Neural cell (in vitro differentiated cells): Measurements from ENCODE around the gene SUCO. TPM values are rescaled to one million over a fixed set of nuclear protein-coding genes. Genes with fewer than 3 reads are reported as not detected.

Experiments
- H2AFZ ChIP-seq: fragments of 200-600, 300-800 bp; sonication (generic), shearing (Covaris generic); 2 replicates; pipeline ENCODE4 v1.6.0; 2014; ENCODE audit warnings: low read depth, mild to moderate bottlenecking, antibody characterized with exemption, low read length, moderate library complexity
- H3F3A ChIP-seq: fragments of 200-600 bp; shearing (Covaris generic); 2 replicates; pipeline ENCODE4 v1.6.1; 2016; ENCODE audit warnings: mild to moderate bottlenecking, moderate library complexity, mixed read lengths, antibody characterized with exemption, low read length; ENCODE audit not compliant: insufficient read depth, poor library complexity, severe bottlenecking
- H3K27ac ChIP-seq: fragments of 200-600, 300-800 bp; sonication (generic), shearing (Covaris generic); 2 replicates; pipeline ENCODE4 v1.5.1; 2014; ENCODE audit warnings: mild to moderate bottlenecking, low read length, moderate library complexity
- H3K27me3 ChIP-seq: fragments of 300-800, 200-600 bp; sonication (generic), shearing (Covaris generic); 2 replicates; pipeline ENCODE4 v1.6.0; 2014; ENCODE audit warnings: mild to moderate bottlenecking, low read depth, low read length, moderate library complexity; ENCODE audit not compliant: insufficient read depth
- H3K36me3 ChIP-seq: fragments of 300-800, 200-600 bp; sonication (generic), shearing (Covaris generic); 2 replicates; pipeline ENCODE4 v1.5.1; 2014; ENCODE audit warnings: mild to moderate bottlenecking, antibody characterized with exemption, low read length, moderate library complexity; ENCODE audit not compliant: insufficient read depth
- H3K4me2 ChIP-seq: fragments of 300-800, 200-600 bp; sonication (generic), shearing (Covaris generic); 2 replicates; pipeline ENCODE4 v1.6.0; 2014; ENCODE audit warnings: mild to moderate bottlenecking, low read length
- H3K4me3 ChIP-seq: fragments of 300-800, 200-600 bp; sonication (generic), shearing (Covaris generic); 2 replicates; pipeline ENCODE4 v1.5.1; 2014; ENCODE audit warnings: mild to moderate bottlenecking, low read length, moderate library complexity
- H3K79me2 ChIP-seq: fragments of 200-600 bp; shearing (Covaris generic); replicated peaks from 2 replicates; pipeline ENCODE4 v1.6.0; 2014; ENCODE audit warnings: mild to moderate bottlenecking, low read length, moderate library complexity; ENCODE audit not compliant: insufficient read depth
- H3K9ac ChIP-seq: fragments of 300-800, 200-600 bp; sonication (generic), shearing (Covaris generic); 2 replicates; pipeline ENCODE4 v1.6.1; 2016; ENCODE audit warnings: mild to moderate bottlenecking, low read length, mixed read lengths
- H3K9me2 ChIP-seq: fragments of 200-600 bp; shearing (Covaris generic); 2 replicates; pipeline ENCODE4 v1.6.1; 2016; ENCODE audit warnings: mild to moderate bottlenecking, low read length, mixed read lengths; ENCODE audit not compliant: insufficient read depth
- H3K9me3 ChIP-seq: fragments of 200-600, 300-800 bp; sonication (generic), shearing (Covaris generic); 2 replicates; pipeline ENCODE4 v1.6.1; 2016; ENCODE audit warnings: mild to moderate bottlenecking, mixed run types, low read length, moderate library complexity, mixed read lengths
- H4K20me1 ChIP-seq: fragments of 200-600 bp; shearing (Covaris generic); 2 replicates; pipeline ENCODE4 v1.6.1; 2016; ENCODE audit warnings: mild to moderate bottlenecking, mixed run types; ENCODE audit not compliant: insufficient read depth
- CTCF ChIP-seq: fragments of 450-650 bp; IDR thresholded peaks from 2 replicates; pipeline ENCODE4 v1.5.1; 2014; ENCODE audit warnings: antibody characterized with exemption, mild to moderate bottlenecking, moderate library complexity; ENCODE audit not compliant: poor library complexity, severe bottlenecking
- EP300 ChIP-seq: fragments of 450-650 bp; conservative IDR thresholded peaks from 2 replicates; pipeline ENCODE4 v1.6.1; 2014; ENCODE audit warnings: antibody characterized with exemption, mild to moderate bottlenecking, moderate library complexity; ENCODE audit not compliant: poor library complexity, severe bottlenecking
- EZH2 ChIP-seq: fragments of 200-600, 300-800 bp; shearing (Covaris generic), sonication (generic); IDR thresholded peaks from 2 replicates; pipeline ENCODE4 v1.6.1; 2014; ENCODE audit warnings: antibody characterized with exemption, low read length, borderline replicate concordance, mild to moderate bottlenecking; ENCODE audit not compliant: insufficient read depth, poor library complexity, severe bottlenecking
- MXI1 ChIP-seq: fragments of 450-650 bp; conservative IDR thresholded peaks from 2 replicates; pipeline ENCODE4 v1.6.1; 2014; ENCODE audit warnings: antibody characterized with exemption, mild to moderate bottlenecking; ENCODE audit not compliant: poor library complexity, severe bottlenecking
- POLR2AphosphoS5 ChIP-seq: IDR thresholded peaks from 2 replicates; pipeline ENCODE4 v1.6.1; 2012
- RAD21 ChIP-seq: fragments of 450-650 bp; conservative IDR thresholded peaks from 2 replicates; pipeline ENCODE4 v1.6.1; 2014; ENCODE audit warnings: antibody characterized with exemption, mild to moderate bottlenecking, moderate library complexity
- SMC3 ChIP-seq: fragments of 450-650 bp; conservative IDR thresholded peaks from 2 replicates; pipeline ENCODE4 v1.6.1; 2014; ENCODE audit warnings: antibody characterized with exemption, mild to moderate bottlenecking, moderate library complexity; ENCODE audit not compliant: poor library complexity
- TAF1 ChIP-seq: IDR thresholded peaks from 2 replicates; pipeline ENCODE4 v1.6.1; 2012; ENCODE audit warnings: low read depth
- polyA plus RNA-seq: library from polyadenylated mRNA; depleted of rRNA; stranded (reverse); fragments of >200 nt; gene quantifications from 2 replicates; pipeline ENCODE4 v1.2.3, GENCODE V29; 2014
- TF ChIP-seq, protein P1 (sequence below): IDR thresholded peaks from 2 replicates; pipeline ENCODE4 v1.6.1; 2012; ENCODE audit warnings: borderline replicate concordance

Gene SUCO
- polyA plus RNA-seq, 1 donor from 2014 or later, result 43.4 TPM

DNA sequence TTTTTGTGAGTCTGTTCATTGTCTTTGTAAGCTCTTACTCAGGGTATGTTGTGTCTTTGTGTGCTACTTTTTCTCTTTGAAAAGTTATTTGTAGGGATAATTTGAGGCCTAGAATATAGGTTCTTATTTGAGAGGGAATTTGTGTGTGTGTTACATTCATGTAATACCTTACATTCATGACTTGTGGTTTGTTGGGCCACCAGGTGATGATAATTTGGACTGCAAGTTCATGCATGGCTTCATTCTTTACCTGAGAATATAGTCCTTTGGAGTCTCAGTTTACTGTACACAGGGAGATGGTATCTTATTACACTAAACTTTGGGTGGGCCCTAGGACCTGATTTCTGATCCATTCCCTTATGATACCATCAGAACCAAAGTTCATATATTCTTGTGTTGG, 74.2 kb downstream of the SUCO start:
- no peaks in the 10 kb centered on the region for H3K27me3 ChIP-seq
- no peak for TF ChIP-seq EZH2
- no peak overlapping the region for H3K4me3 ChIP-seq
- no peak overlapping the region for H3K4me2 ChIP-seq
- no peaks in the 10 kb centered on the region for H4K20me1 ChIP-seq
- H3K79me2 ChIP-seq, result no peaks in the 10 kb centered on the region
- no peaks in the 10 kb centered on the region for H3K9me3 ChIP-seq
- H3K9me2 ChIP-seq, result no peaks in the 10 kb centered on the region
- H3K9ac ChIP-seq, result no peak overlapping the region
- H3F3A ChIP-seq, result no peaks in the 10 kb centered on the region
- H3K36me3 ChIP-seq, result peaks cover 11% of the 10 kb centered on the region
- no peak overlapping the region for H3K27ac ChIP-seq
- no peak overlapping the region for H2AFZ ChIP-seq

DNA sequence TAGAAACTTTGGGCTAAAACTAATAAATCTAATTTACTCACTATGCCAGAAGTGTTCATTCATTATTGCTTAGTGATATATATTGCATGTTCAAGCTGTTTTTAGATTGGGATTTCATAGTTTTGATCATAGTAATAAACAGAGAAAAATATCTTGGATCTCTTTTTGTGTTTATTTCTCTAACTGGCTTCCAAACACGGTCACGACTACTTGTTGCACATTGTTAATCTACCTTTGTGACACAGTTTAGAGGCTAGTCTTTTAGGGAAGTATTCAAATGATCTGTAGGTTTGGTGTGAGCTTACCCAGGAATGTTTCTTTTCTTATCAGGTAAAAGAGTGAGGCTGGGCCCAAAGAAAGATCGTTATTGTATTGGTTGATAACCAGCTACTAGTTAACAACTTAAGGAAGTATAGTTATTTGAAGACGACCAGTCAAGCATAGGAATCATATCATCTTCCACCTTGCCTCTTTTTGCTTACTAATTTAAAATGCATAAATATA, 75.2 kb downstream of the SUCO start:
- no peaks in the 10 kb centered on the region for H4K20me1 ChIP-seq
- TF ChIP-seq EZH2 (no peak), CTCF (no peak), SMC3 (no peak), POLR2AphosphoS5 (no peak), RAD21 (no peak), MXI1 (no peak), TAF1 (no peak), EP300 (no peak)
- TF ChIP-seq, protein P1, sequence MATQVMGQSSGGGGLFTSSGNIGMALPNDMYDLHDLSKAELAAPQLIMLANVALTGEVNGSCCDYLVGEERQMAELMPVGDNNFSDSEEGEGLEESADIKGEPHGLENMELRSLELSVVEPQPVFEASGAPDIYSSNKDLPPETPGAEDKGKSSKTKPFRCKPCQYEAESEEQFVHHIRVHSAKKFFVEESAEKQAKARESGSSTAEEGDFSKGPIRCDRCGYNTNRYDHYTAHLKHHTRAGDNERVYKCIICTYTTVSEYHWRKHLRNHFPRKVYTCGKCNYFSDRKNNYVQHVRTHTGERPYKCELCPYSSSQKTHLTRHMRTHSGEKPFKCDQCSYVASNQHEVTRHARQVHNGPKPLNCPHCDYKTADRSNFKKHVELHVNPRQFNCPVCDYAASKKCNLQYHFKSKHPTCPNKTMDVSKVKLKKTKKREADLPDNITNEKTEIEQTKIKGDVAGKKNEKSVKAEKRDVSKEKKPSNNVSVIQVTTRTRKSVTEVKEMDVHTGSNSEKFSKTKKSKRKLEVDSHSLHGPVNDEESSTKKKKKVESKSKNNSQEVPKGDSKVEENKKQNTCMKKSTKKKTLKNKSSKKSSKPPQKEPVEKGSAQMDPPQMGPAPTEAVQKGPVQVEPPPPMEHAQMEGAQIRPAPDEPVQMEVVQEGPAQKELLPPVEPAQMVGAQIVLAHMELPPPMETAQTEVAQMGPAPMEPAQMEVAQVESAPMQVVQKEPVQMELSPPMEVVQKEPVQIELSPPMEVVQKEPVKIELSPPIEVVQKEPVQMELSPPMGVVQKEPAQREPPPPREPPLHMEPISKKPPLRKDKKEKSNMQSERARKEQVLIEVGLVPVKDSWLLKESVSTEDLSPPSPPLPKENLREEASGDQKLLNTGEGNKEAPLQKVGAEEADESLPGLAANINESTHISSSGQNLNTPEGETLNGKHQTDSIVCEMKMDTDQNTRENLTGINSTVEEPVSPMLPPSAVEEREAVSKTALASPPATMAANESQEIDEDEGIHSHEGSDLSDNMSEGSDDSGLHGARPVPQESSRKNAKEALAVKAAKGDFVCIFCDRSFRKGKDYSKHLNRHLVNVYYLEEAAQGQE, result no peak
- H3K27me3 ChIP-seq, result no peaks in the 10 kb centered on the region
- no peaks in the 10 kb centered on the region for H3K9me3 ChIP-seq
- no peak overlapping the region for H3K27ac ChIP-seq
- H3K4me2 ChIP-seq, result no peak overlapping the region
- no peak overlapping the region for H3K9ac ChIP-seq
- H3K9me2 ChIP-seq, result no peaks in the 10 kb centered on the region
- no peak overlapping the region for H2AFZ ChIP-seq
- H3K36me3 ChIP-seq, result peaks cover 11% of the 10 kb centered on the region
- no peaks in the 10 kb centered on the region for H3F3A ChIP-seq
- H3K4me3 ChIP-seq, result no peak overlapping the region
- H3K79me2 ChIP-seq, result no peaks in the 10 kb centered on the region

DNA sequence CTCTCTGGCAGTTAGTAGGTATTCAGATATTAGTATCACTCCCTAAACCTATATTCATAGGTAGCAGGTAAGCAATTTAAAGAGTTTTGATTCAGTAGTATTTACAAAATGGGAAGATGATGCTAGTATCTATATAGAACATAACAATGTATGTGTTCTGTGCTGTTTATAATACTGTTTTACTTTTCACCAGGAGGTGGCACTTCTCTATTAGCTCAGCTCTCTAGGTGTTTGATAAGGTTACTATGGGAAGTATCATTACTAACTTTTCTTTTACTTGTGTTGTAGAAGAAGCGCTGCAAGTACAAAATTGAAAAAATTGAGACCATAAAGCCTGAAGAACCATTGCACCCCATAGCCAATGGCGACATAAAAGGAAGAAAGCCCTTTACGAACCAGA, 76.6 kb downstream of the SUCO start:
- Histone ChIP-seq H3K9me3 (no peaks in the 10 kb centered on the region), H3K9me2 (no peaks in the 10 kb centered on the region), H4K20me1 (no peaks in the 10 kb centered on the region), H3K79me2 (no peaks in the 10 kb centered on the region), H3K27ac (no peak overlapping the region), H3K4me3 (no peak overlapping the region), H3K36me3 (peaks cover 11% of the 10 kb centered on the region), H2AFZ (no peak overlapping the region), H3K9ac (no peak overlapping the region), H3K27me3 (no peaks in the 10 kb centered on the region), H3F3A (no peaks in the 10 kb centered on the region), H3K4me2 (no peak overlapping the region)
- TF ChIP-seq SMC3 (peak; percentile 24), CTCF (peak; percentile 24), MXI1 (no peak)
